Erythroblast (primary cell): ENCODE measurements around the gene PIGL.
"Not testable (repeated sequence)": the region's sequence is repeated elsewhere in the genome, so short reads cannot be mapped to it uniquely, and the experiment has no call there.

Source experiments
- GATA1 ChIP-seq: IDR thresholded peaks from 2 replicates; pipeline ENCODE4 v1.6.1; 2011; ENCODE audit warnings: low read depth, mild to moderate bottlenecking, control low read depth, low read length, moderate library complexity
- POLR2A ChIP-seq: IDR thresholded peaks from 2 replicates; pipeline ENCODE4 v1.6.1; 2011; ENCODE audit warnings: mild to moderate bottlenecking, low read length

DNA sequence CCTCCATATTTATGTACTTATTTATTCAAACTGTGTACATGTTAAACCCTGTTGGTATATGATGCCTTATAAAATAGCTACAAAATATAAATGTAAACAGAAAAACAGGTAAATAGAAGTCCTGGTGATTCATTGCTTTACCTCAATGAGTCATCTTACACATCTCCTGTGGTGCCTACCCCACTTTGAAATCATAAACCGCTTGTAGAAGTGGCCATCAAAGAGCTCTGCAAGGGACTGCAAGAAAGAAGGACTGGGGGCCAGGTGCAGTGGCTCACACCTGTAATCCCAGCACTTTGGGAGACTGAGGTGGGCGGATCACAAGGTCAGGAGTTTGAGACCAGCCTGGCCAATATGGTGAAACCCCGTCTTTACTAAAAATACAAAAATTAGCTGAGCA, 79.1 kb downstream of the PIGL start:
- not testable (repeated sequence) for TF ChIP-seq POLR2A, GATA1
